ENCODE data around the gene FGR.

DNA sequence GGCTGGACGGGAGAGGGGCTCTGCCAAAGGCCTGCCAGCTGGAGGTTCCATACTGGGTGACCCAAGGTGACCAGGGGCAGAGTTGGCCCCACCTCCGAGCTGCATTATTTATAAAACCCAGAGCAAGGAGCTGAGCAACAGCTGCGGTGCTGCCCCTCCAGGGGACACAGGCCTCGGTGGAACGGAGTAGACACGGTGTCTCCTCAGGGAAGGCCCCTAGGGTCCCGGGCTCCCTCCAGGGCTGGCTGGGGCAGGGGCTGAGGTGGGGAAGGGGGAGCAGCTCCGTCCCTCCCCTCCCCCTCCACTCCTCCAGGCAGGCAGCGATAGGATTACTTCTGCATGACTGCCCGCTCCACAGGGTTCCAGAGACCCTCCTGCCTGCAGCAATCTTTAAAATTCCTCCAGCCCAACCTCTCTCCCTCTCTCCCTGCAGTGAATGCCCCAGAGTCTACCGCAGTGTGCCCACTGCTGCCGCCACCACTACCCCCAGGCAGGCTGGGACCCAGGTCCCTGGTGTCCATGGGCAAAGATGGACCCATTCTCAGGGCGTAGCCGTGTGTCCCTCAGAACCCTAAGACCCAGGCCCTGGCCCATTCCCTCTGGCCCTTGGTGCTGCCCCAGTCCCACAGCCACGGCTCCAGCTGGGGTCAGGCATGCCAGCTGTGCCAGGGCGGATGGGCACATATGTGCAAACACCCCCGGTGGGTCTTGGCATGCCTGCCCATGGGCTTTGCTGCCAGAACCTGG lies 41.9 kb downstream of the FGR start:
- TF ChIP-seq CTCF (IDR thresholded peaks at IDR 0.05) (no peak), POLR2A (IDR thresholded peaks at IDR 0.05) (no peak)

Data from lower leg skin (tissue), 3 donors.